GM19238 (cell line): ENCODE results near the gene PIN1.
"Not testable (repeated sequence)": the region's sequence is repeated elsewhere in the genome, so short reads cannot be mapped to it uniquely, and the experiment has no call there.

Experiments
- DNase-seq: peaks from one replicate; pipeline ENCODE4 v3.0.0; 2011; ENCODE audit warnings: low spot score; ENCODE audit not compliant: insufficient read length

The PIN1 gene

GRCh38 chr19:9818734-9819595 lies 16.2 kb upstream of the PIN1 start, which contains the start of gene FBXL12:
Gene FBXL12, minus strand, starts transcription at chr19:9819079. Its CDS starts 266 bp downstream, at chr19:9818813.
- peak; percentile 90 for DNase-seq

GRCh38 chr19:9819596-9819909 lies 15.6 kb upstream of the PIN1 start:
- DNase-seq: no peak

GRCh38 chr19:9820034-9820433 lies 15.1 kb upstream of the PIN1 start:
- DNase-seq: not testable (repeated sequence)

- DNase-seq: no peak
Observed at GRCh38 chr19:9823816-9824215, 11.3 kb upstream of the PIN1 start.

GRCh38 chr19:9827289-9828238 lies 7.6 kb upstream of the PIN1 start, which contains the start of gene UBL5:
Gene UBL5, plus strand, starts transcription at chr19:9827918. Its CDS starts 420 bp downstream, at chr19:9828338.
- peak; percentile 91 for DNase-seq

- no peak for DNase-seq
Observed at GRCh38 chr19:9828551-9829063, 6.5 kb upstream of the PIN1 start.

GRCh38 chr19:9834307-9834725 lies 802 bp upstream of the PIN1 start:
- no peak for DNase-seq

GRCh38 chr19:9835507-9835949 lies 410 bp downstream of the PIN1 start:
- DNase-seq: no peak

GRCh38 chr19:9836021-9836420 lies 903 bp downstream of the PIN1 start:
- DNase-seq: no peak

- DNase-seq: no peak
Observed at GRCh38 chr19:9838324-9838723, 3.2 kb downstream of the PIN1 start.

GRCh38 chr19:9839415-9839814 lies 4.3 kb downstream of the PIN1 start:
- DNase-seq: no peak

GRCh38 chr19:9842834-9843625 lies 7.9 kb downstream of the PIN1 start:
- no peak for DNase-seq

GRCh38 chr19:9843626-9844273 lies 8.6 kb downstream of the PIN1 start:
- DNase-seq: not testable (repeated sequence)

- DNase-seq: no peak
Observed at GRCh38 chr19:9847087-9847671, 12.1 kb downstream of the PIN1 start.

- DNase-seq: no peak
Observed at GRCh38 chr19:9848060-9848459, 12.9 kb downstream of the PIN1 start.

- no peak for DNase-seq
Observed at GRCh38 chr19:9848762-9849161, 13.6 kb downstream of the PIN1 start.

- DNase-seq: no peak
Observed at GRCh38 chr19:9849791-9850190, 14.7 kb downstream of the PIN1 start.

GRCh38 chr19:9850235-9850959 lies 15.3 kb downstream of the PIN1 start:
- DNase-seq: no peak

GRCh38 chr19:9854282-9854846 lies 19.2 kb downstream of the PIN1 start:
- no peak for DNase-seq
